CD4-positive, alpha-beta T cell (primary cell): ENCODE data around the gene G3BP2. TPM values are rescaled to one million over a fixed set of nuclear protein-coding genes. Genes with fewer than 3 reads are reported as not detected.

Source experiments
- ATAC-seq: fragments of 200-7000 bp; cut with Tn5 transposase; one replicate; pipeline ENCODE4 v1.10.0; 2022; ENCODE audit warnings: mild to moderate bottlenecking; ENCODE audit not compliant: poor library complexity
- CTCF ChIA-PET: fragments of 350-600 bp; sonication (Branson Sonifier 250); formaldehyde crosslinking; loops from one replicate; lab custom pipeline; 2021; ENCODE audit warnings: antibody characterized with exemption, inconsistent platforms; lab: Charles Lee
- POLR2A ChIA-PET: fragments of 350-600 bp; sonication (Branson Sonifier 250); formaldehyde crosslinking; loops from one replicate; lab custom pipeline; 2021; ENCODE audit warnings: antibody characterized with exemption, inconsistent platforms; lab: Charles Lee
- DNase-seq, 14 experiments: peaks; one replicate each; pipeline ENCODE4 v3.0.0-alpha.2; 2013 to 2020; ENCODE audit warnings: mixed read lengths in 2 of 14
- H3K27ac ChIP-seq, 2 donors: one replicate each; pipeline versions ENCODE4 v1.5.1 to v1.7.0; 2013; ENCODE audit warnings: low read length in 2 of 2, low read depth in 1 of 2, mild to moderate bottlenecking in 1 of 2
- H3K27me3 ChIP-seq, 2 experiments: 1 replicate in 1 of 2; 2 replicates in 1 of 2; pipeline versions ENCODE4 v1.6.1 to v1.7.0; 2013; ENCODE audit warnings: low read length in 2 of 2, control low read depth in 1 of 2, mild to moderate bottlenecking in 1 of 2, moderate library complexity in 1 of 2; ENCODE audit not compliant: insufficient read depth in 2 of 2, control insufficient read depth in 1 of 2
- H3K36me3 ChIP-seq: one replicate; pipeline ENCODE4 v1.6.1; 2013; ENCODE audit warnings: low read length, control low read depth; ENCODE audit not compliant: insufficient read depth
- H3K4me1 ChIP-seq: one replicate; pipeline ENCODE4 v1.6.1; 2013; ENCODE audit warnings: low read length, control low read depth; ENCODE audit not compliant: insufficient read depth
- H3K4me3 ChIP-seq: one replicate; pipeline ENCODE4 v1.5.1; 2013; ENCODE audit warnings: mild to moderate bottlenecking, low read length, moderate library complexity
- H3K9me3 ChIP-seq, 2 experiments: 1 replicate in 1 of 2; 2 replicates in 1 of 2; pipeline versions ENCODE4 v1.6.1 to v1.7.0; 2013; ENCODE audit warnings: low read length in 2 of 2, mild to moderate bottlenecking in 2 of 2, control low read depth in 1 of 2, moderate library complexity in 1 of 2; ENCODE audit not compliant: control insufficient read depth in 1 of 2, insufficient read depth in 1 of 2
- H3K27ac Mint-ChIP-seq: one replicate; pipeline ENCODE4 v1.8.0; 2020; ENCODE audit warnings: mixed read lengths
- H3K27me3 Mint-ChIP-seq: one replicate; pipeline ENCODE4 v1.8.0; 2021; ENCODE audit warnings: mixed read lengths
- H3K36me3 Mint-ChIP-seq: one replicate; pipeline ENCODE4 v1.8.0; 2021; ENCODE audit warnings: low read depth, mixed read lengths
- H3K4me1 Mint-ChIP-seq: one replicate; pipeline ENCODE4 v1.8.0; 2021; ENCODE audit warnings: low read depth, mixed read lengths
- H3K4me3 Mint-ChIP-seq: one replicate; pipeline ENCODE4 v1.8.0; 2020; ENCODE audit warnings: mild to moderate bottlenecking, mixed read lengths
- H3K9me3 Mint-ChIP-seq: one replicate; pipeline ENCODE4 v1.8.0; 2020; ENCODE audit warnings: mixed read lengths
- intact Hi-C, 2 experiments: fragments of 100-400 bp; cut with DNase I in 1 of 2; cut with micrococcal nuclease in 1 of 2; formaldehyde crosslinking; loops; one replicate each; pipeline versions ENCODE4 v1.15.1 to v1.9.0; 2023 to 2025; cut with DNase I, micrococcal nuclease
- total RNA-seq, 174 experiments: library from RNA in 2 of 174; stranded (reverse) in 2 of 174; gene quantifications; one replicate each; pipeline ENCODE4 v1.2.3 and lab custom pipeline; 2021 to 2026
- TF ChIP-seq, protein P1 (sequence below): fragments of 200-600 bp; IDR thresholded peaks from one replicate; pipeline ENCODE4 v1.8.0; 2022; ENCODE audit warnings: antibody characterized with exemption, mild to moderate bottlenecking

G3BP2 gene
- total RNA-seq, 2 experiments from 2014 or later: 319 to 322 TPM

- H3K27ac Mint-ChIP-seq: peak overlapping the region; percentile 43
- H3K4me3 Mint-ChIP-seq: no peak overlapping the region
- H3K4me1 Mint-ChIP-seq: peaks cover 40% of the 10 kb centered on the region
- intact Hi-C loops: loop anchor here in 1 of 2 experiments (1.0 kb wide), 1 partner anchor 39 kb away; the partner anchor contains the start of gene USO1
- H3K9me3 Mint-ChIP-seq: peaks cover 3% of the 10 kb centered on the region
- CTCF ChIA-PET: interaction anchor here (0.6 to 0.7 kb wide), 2 partner anchors 19 to 30 kb away, joined by 3 read pairs; no protein-coding TSS in a partner anchor
- DNase-seq: no peak
- Histone ChIP-seq H3K9me3 (no peaks in the 10 kb centered on the region), H3K27me3 (no peaks in the 10 kb centered on the region), H3K27ac (no peak overlapping the region), H3K4me1 (peaks cover 16% of the 10 kb centered on the region), H3K4me3 (no peak overlapping the region), H3K36me3 (no peaks in the 10 kb centered on the region)
- no peak for ATAC-seq
- H3K36me3 Mint-ChIP-seq: no peaks in the 10 kb centered on the region
- POLR2A ChIA-PET: interaction anchor here (0.6 to 3.4 kb wide), 4 partner anchors 13 to 39 kb away, joined by 3 to 14 read pairs (median 4); partner anchors contain the start of genes G3BP2 and USO1
- TF ChIP-seq, protein P1, sequence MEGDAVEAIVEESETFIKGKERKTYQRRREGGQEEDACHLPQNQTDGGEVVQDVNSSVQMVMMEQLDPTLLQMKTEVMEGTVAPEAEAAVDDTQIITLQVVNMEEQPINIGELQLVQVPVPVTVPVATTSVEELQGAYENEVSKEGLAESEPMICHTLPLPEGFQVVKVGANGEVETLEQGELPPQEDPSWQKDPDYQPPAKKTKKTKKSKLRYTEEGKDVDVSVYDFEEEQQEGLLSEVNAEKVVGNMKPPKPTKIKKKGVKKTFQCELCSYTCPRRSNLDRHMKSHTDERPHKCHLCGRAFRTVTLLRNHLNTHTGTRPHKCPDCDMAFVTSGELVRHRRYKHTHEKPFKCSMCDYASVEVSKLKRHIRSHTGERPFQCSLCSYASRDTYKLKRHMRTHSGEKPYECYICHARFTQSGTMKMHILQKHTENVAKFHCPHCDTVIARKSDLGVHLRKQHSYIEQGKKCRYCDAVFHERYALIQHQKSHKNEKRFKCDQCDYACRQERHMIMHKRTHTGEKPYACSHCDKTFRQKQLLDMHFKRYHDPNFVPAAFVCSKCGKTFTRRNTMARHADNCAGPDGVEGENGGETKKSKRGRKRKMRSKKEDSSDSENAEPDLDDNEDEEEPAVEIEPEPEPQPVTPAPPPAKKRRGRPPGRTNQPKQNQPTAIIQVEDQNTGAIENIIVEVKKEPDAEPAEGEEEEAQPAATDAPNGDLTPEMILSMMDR: no peak
- H3K27me3 Mint-ChIP-seq: no peaks in the 10 kb centered on the region
Observed at GRCh38 chr4:75685546-75686189, 12.5 kb upstream of the G3BP2 start.

- Histone ChIP-seq H3K9me3 (no peaks in the 10 kb centered on the region), H3K27ac (no peak overlapping the region), H3K4me3 (no peak overlapping the region), H3K27me3 (no peaks in the 10 kb centered on the region), H3K36me3 (no peaks in the 10 kb centered on the region), H3K4me1 (peaks cover 16% of the 10 kb centered on the region)
- ChIA-PET CTCF (interaction anchor here (1.1 to 1.2 kb wide), 3 partner anchors 41 to 45 kb away, joined by 4 to 6 read pairs (median 4); partner anchors contain the start of gene USO1), POLR2A (interaction anchor here (2.0 to 2.6 kb wide), 2 partner anchors 10 to 41 kb away, joined by 11 to 28 read pairs; partner anchors contain the start of genes G3BP2 and USO1)
- H3K27me3 Mint-ChIP-seq: no peaks in the 10 kb centered on the region
- peak overlapping the region; percentile 42 for H3K4me3 Mint-ChIP-seq
- ATAC-seq (no peak), DNase-seq (no peak)
- H3K36me3 Mint-ChIP-seq: no peaks in the 10 kb centered on the region
- TF ChIP-seq, protein P1: no peak
- intact Hi-C loops: no loop called here
- H3K27ac Mint-ChIP-seq: peak overlapping the region; percentile 78
- H3K9me3 Mint-ChIP-seq: peaks cover 3% of the 10 kb centered on the region
- peaks cover 44% of the 10 kb centered on the region for H3K4me1 Mint-ChIP-seq
Observed at GRCh38 chr4:75683482-75684155, 10.4 kb upstream of the G3BP2 start.

DNA sequence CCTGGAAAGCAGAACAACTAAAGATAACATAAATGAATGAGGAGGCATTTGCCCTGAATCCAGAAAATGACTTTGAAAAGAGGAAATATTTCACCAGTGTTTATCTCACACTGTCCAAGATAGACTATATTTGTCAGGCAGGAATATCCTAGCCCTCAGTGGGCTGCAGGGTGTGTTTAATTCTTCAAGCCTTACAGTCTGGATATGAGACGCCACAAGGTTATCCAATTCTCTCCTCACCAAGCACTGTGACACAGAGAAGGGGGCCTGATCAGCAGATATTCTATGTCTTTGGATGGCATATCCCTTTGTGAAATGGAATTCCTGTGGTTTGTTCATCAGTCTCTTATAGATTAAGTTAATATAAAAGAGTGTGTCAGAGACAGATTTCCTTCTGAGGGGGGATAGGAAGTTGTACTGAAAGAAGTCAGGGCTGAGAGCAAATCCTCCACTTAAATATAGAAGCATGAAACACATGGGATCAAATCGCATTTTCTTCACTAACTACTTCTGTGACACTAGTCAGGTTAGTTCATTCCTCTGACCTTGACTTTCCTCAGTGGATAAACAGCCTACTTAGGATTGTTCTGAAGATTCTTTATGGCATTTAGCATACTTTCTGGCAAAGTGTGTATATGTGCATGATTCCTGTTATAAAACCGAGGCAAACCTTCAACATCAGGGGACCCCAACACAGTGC lies 6.8 kb upstream of the G3BP2 start:
- Mint-ChIP-seq H3K27me3 (no peaks in the 10 kb centered on the region), H3K9me3 (no peaks in the 10 kb centered on the region), H3K4me1 (peaks cover 26% of the 10 kb centered on the region), H3K36me3 (no peaks in the 10 kb centered on the region), H3K27ac (peak overlapping the region; percentile 44), H3K4me3 (no peak overlapping the region)
- Histone ChIP-seq H3K4me3 (no peak overlapping the region), H3K27me3 (no peaks in the 10 kb centered on the region), H3K9me3 (no peaks in the 10 kb centered on the region), H3K36me3 (no peaks in the 10 kb centered on the region), H3K27ac (no peak overlapping the region), H3K4me1 (peaks cover 11% of the 10 kb centered on the region)
- DNase-seq: no peak
- ChIA-PET POLR2A (no interaction called here), CTCF (no interaction called here)
- TF ChIP-seq, protein P1: no peak
- intact Hi-C loops: loop anchor here in 1 of 2 experiments (10.0 kb wide), 1 partner anchor 165 kb away; the partner anchor contains the start of genes RCHY1 and THAP6
- ATAC-seq: no peak
